Naive thymus-derived CD8-positive, alpha-beta T cell (primary cell): Measurements from ENCODE around the gene EXOSC1. TPM values are rescaled to one million over a fixed set of nuclear protein-coding genes. Genes with fewer than 3 reads are reported as not detected.

Experiments
- ATAC-seq, 2 donors: fragments of 150-1000 bp; cut with Tn5 transposase in 1 of 2; sonication (Bioruptor Pico), chemical (Tn5 transposase) in 1 of 2; 1 replicate in 1 of 2; 2 replicates in 1 of 2; pipeline ENCODE4 v1.10.0; 2021; ENCODE audit warnings: mild to moderate bottlenecking in 2 of 2, moderate library complexity in 2 of 2
- POLR2A ChIA-PET: fragments of 350-600 bp; sonication (Branson Sonifier 250); formaldehyde crosslinking; loops from one replicate; lab custom pipeline; 2021; ENCODE audit warnings: antibody characterized with exemption; lab: Charles Lee
- DNase-seq, 10 donors: peaks; one replicate each; pipeline versions ENCODE4 v3.0.0 to v3.0.0-alpha.2; 2020 to 2022
- H3K27ac Mint-ChIP-seq, 10 donors: one replicate each; pipeline ENCODE4 v1.8.0; 2020 to 2022; ENCODE audit warnings: mild to moderate bottlenecking in 10 of 10, mixed read lengths in 10 of 10, moderate library complexity in 4 of 10, inconsistent platforms in 1 of 10
- H3K27me3 Mint-ChIP-seq, 5 donors: one replicate each; pipeline ENCODE4 v1.8.0; 2021 to 2022; ENCODE audit warnings: mixed read lengths in 5 of 5
- H3K36me3 Mint-ChIP-seq, 3 donors: one replicate each; pipeline ENCODE4 v1.8.0; 2020 to 2022; ENCODE audit warnings: mixed read lengths in 3 of 3, mild to moderate bottlenecking in 2 of 3, inconsistent platforms in 1 of 3
- H3K4me1 Mint-ChIP-seq, 4 donors: one replicate each; pipeline ENCODE4 v1.8.0; 2021 to 2022; ENCODE audit warnings: mixed read lengths in 4 of 4
- H3K4me3 Mint-ChIP-seq, 10 donors: one replicate each; pipeline ENCODE4 v1.8.0; 2020 to 2022; ENCODE audit warnings: mild to moderate bottlenecking in 10 of 10, mixed read lengths in 10 of 10, moderate library complexity in 6 of 10, inconsistent platforms in 1 of 10
- H3K9me3 Mint-ChIP-seq, 9 donors: one replicate each; pipeline ENCODE4 v1.8.0; 2020 to 2022; ENCODE audit warnings: mixed read lengths in 9 of 9, mild to moderate bottlenecking in 3 of 9, inconsistent platforms in 1 of 9, moderate library complexity in 1 of 9
- polyA plus RNA-seq, 3 donors: library from polyadenylated mRNA; unstranded; fragments of 300-500 nt; fragmentation: Illumina TruSeq; gene quantifications; one replicate each; pipeline ENCODE4 v1.2.3, GENCODE V29; 2021
- total RNA-seq, 8 experiments: library from RNA in 2 of 8; stranded (reverse) in 2 of 8; gene quantifications; one replicate each; pipeline ENCODE4 v1.2.3 and lab custom pipeline; 2021 to 2026

The EXOSC1 gene
- total and polyA plus RNA-seq, 5 experiments from 2014 or later: 46.9 to 87.0 (median 67.4) TPM

- no peaks in the 10 kb centered on the region for H3K9me3 Mint-ChIP-seq
- peaks cover 0 to 76% (median 23%) of the 10 kb centered on the region in 3 donors for H3K36me3 Mint-ChIP-seq
- POLR2A ChIA-PET: interaction anchor here (1.3 kb wide), 1 partner anchor 11 kb away, joined by 5 read pairs; no protein-coding TSS in a partner anchor
- ATAC-seq: no peak
- H3K4me1 Mint-ChIP-seq: peaks cover 8 to 24% (median 18%) of the 10 kb centered on the region in 4 donors
- no peak for DNase-seq
- no peaks in the 10 kb centered on the region for H3K27me3 Mint-ChIP-seq
- no peak overlapping the region for H3K4me3 Mint-ChIP-seq
- peak overlapping the region in 8 of 10 donors; percentile 28 to 99 (median 78) for H3K27ac Mint-ChIP-seq
These were observed 10.4 kb upstream of the EXOSC1 start for GRCh38 chr10:97456034-97456685.

GRCh38 chr10:97454330-97455036 lies 8.7 kb upstream of the EXOSC1 start:
- Mint-ChIP-seq H3K4me1 (peaks cover 15 to 34% (median 26%) of the 10 kb centered on the region in 4 donors), H3K36me3 (peaks cover 0 to 59% (median 11%) of the 10 kb centered on the region in 3 donors), H3K27ac (peak overlapping the region; percentile 78 to 99 (median 89)), H3K27me3 (no peaks in the 10 kb centered on the region), H3K9me3 (no peaks in the 10 kb centered on the region), H3K4me3 (peak overlapping the region in 3 of 10 donors; percentile 23 to 72 (median 45))
- ATAC-seq (peak in 1 of 2 donors; percentile 65), DNase-seq (peak in 2 of 10 donors; percentile 3 to 43)
- POLR2A ChIA-PET: no interaction called here

GRCh38 chr10:97452352-97452751 lies 6.5 kb upstream of the EXOSC1 start:
- H3K27ac Mint-ChIP-seq: peak overlapping the region in 6 of 10 donors; percentile 51 to 99 (median 76)
- H3K36me3 Mint-ChIP-seq: peaks cover 0 to 38% (median 0%) of the 10 kb centered on the region in 3 donors
- ATAC-seq (no peak), DNase-seq (no peak)
- peaks cover 19 to 51% (median 41%) of the 10 kb centered on the region in 4 donors for H3K4me1 Mint-ChIP-seq
- H3K4me3 Mint-ChIP-seq: no peak overlapping the region
- H3K9me3 Mint-ChIP-seq: no peaks in the 10 kb centered on the region
- no peaks in the 10 kb centered on the region for H3K27me3 Mint-ChIP-seq
- POLR2A ChIA-PET: no interaction called here

- Mint-ChIP-seq H3K27ac (peak overlapping the region in 5 of 10 donors; percentile 5 to 99 (median 69)), H3K36me3 (peaks cover 0 to 31% (median 0%) of the 10 kb centered on the region in 3 donors), H3K4me3 (no peak overlapping the region), H3K9me3 (no peaks in the 10 kb centered on the region), H3K4me1 (peaks cover 19 to 58% (median 45%) of the 10 kb centered on the region in 4 donors), H3K27me3 (no peaks in the 10 kb centered on the region)
- no peak for ATAC-seq
- no peak for DNase-seq
- POLR2A ChIA-PET: no interaction called here
These were observed 5.8 kb upstream of the EXOSC1 start for GRCh38 chr10:97451605-97452004.

- no peaks in the 10 kb centered on the region for H3K27me3 Mint-ChIP-seq
- H3K4me3 Mint-ChIP-seq: no peak overlapping the region
- H3K4me1 Mint-ChIP-seq: peaks cover 21 to 65% (median 51%) of the 10 kb centered on the region in 4 donors
- ATAC-seq (no peak), DNase-seq (no peak)
- no peaks in the 10 kb centered on the region for H3K9me3 Mint-ChIP-seq
- H3K36me3 Mint-ChIP-seq: peaks cover 0 to 24% (median 2%) of the 10 kb centered on the region in 3 donors
- peak overlapping the region in 9 of 10 donors; percentile 1 to 99 (median 62) for H3K27ac Mint-ChIP-seq
- POLR2A ChIA-PET: no interaction called here
These were observed 5.0 kb upstream of the EXOSC1 start for GRCh38 chr10:97450828-97451227.

GRCh38 chr10:97445357-97445721 lies 467 bp downstream of the EXOSC1 start:
- Mint-ChIP-seq H3K27me3 (no peaks in the 10 kb centered on the region), H3K36me3 (peaks cover 0 to 28% (median 2%) of the 10 kb centered on the region in 3 donors), H3K4me1 (peaks cover 22 to 61% (median 49%) of the 10 kb centered on the region in 4 donors), H3K4me3 (peak overlapping the region; percentile 95 to 100 (median 99)), H3K27ac (peak overlapping the region; percentile 87 to 97 (median 96)), H3K9me3 (no peaks in the 10 kb centered on the region)
- POLR2A ChIA-PET: interaction anchor here (0.6 to 1.5 kb wide), 4 partner anchors 12 to 107 kb away, joined by 3 to 5 read pairs (median 4); no protein-coding TSS in a partner anchor
- DNase-seq: no peak
- no peak for ATAC-seq

GRCh38 chr10:97444212-97444611 lies 1.6 kb downstream of the EXOSC1 start:
- Mint-ChIP-seq H3K4me3 (peak overlapping the region; percentile 15 to 100 (median 99)), H3K27ac (peak overlapping the region in 5 of 10 donors; percentile 3 to 89 (median 80)), H3K36me3 (peaks cover 0 to 38% (median 2%) of the 10 kb centered on the region in 3 donors), H3K27me3 (no peaks in the 10 kb centered on the region), H3K4me1 (peaks cover 19 to 57% (median 46%) of the 10 kb centered on the region in 4 donors), H3K9me3 (no peaks in the 10 kb centered on the region)
- POLR2A ChIA-PET: interaction anchor here (1.4 to 1.5 kb wide), 3 partner anchors 11 to 55 kb away, joined by 3 to 5 read pairs (median 4); no protein-coding TSS in a partner anchor
- ATAC-seq (no peak), DNase-seq (no peak)

GRCh38 chr10:97442277-97442676 lies 3.5 kb downstream of the EXOSC1 start:
- no peak for DNase-seq
- POLR2A ChIA-PET: no interaction called here
- Mint-ChIP-seq H3K4me3 (no peak overlapping the region), H3K27ac (no peak overlapping the region), H3K9me3 (no peaks in the 10 kb centered on the region), H3K4me1 (peaks cover 15 to 39% (median 30%) of the 10 kb centered on the region in 4 donors), H3K36me3 (peaks cover 0 to 58% (median 2%) of the 10 kb centered on the region in 3 donors), H3K27me3 (no peaks in the 10 kb centered on the region)
- ATAC-seq: no peak

GRCh38 chr10:97435211-97435610 lies 10.6 kb downstream of the EXOSC1 start:
- no peaks in the 10 kb centered on the region for H3K9me3 Mint-ChIP-seq
- POLR2A ChIA-PET: no interaction called here
- peaks cover 0 to 88% (median 9%) of the 10 kb centered on the region in 3 donors for H3K36me3 Mint-ChIP-seq
- H3K27me3 Mint-ChIP-seq: no peaks in the 10 kb centered on the region
- peak overlapping the region in 3 of 10 donors; percentile 7 to 62 (median 46) for H3K27ac Mint-ChIP-seq
- DNase-seq (no peak), ATAC-seq (no peak)
- H3K4me3 Mint-ChIP-seq: no peak overlapping the region
- no peaks in the 10 kb centered on the region for H3K4me1 Mint-ChIP-seq

GRCh38 chr10:97434557-97434956 lies 11.2 kb downstream of the EXOSC1 start:
- ATAC-seq: no peak
- POLR2A ChIA-PET: no interaction called here
- no peak overlapping the region for H3K4me3 Mint-ChIP-seq
- H3K27me3 Mint-ChIP-seq: no peaks in the 10 kb centered on the region
- peaks cover 0 to 87% (median 9%) of the 10 kb centered on the region in 3 donors for H3K36me3 Mint-ChIP-seq
- H3K27ac Mint-ChIP-seq: peak overlapping the region in 4 of 10 donors; percentile 29 to 61 (median 43)
- peaks cover 0 to 2% (median 0%) of the 10 kb centered on the region in 4 donors for H3K4me1 Mint-ChIP-seq
- H3K9me3 Mint-ChIP-seq: no peaks in the 10 kb centered on the region
- DNase-seq: no peak

GRCh38 chr10:97434055-97434454 lies 11.8 kb downstream of the EXOSC1 start:
- Mint-ChIP-seq H3K4me3 (no peak overlapping the region), H3K4me1 (peaks cover 0 to 6% (median 2%) of the 10 kb centered on the region in 4 donors), H3K36me3 (peaks cover 0 to 87% (median 9%) of the 10 kb centered on the region in 3 donors), H3K27me3 (no peaks in the 10 kb centered on the region), H3K27ac (peak overlapping the region in 2 of 10 donors; percentile 29 to 61), H3K9me3 (no peaks in the 10 kb centered on the region)
- POLR2A ChIA-PET: interaction anchor here (1.1 kb wide), 1 partner anchor 11 kb away, joined by 3 read pairs; no protein-coding TSS in a partner anchor
- no peak for ATAC-seq
- no peak for DNase-seq

GRCh38 chr10:97428572-97428981 lies 17.2 kb downstream of the EXOSC1 start:
- peaks cover 3 to 42% (median 33%) of the 10 kb centered on the region in 4 donors for H3K4me1 Mint-ChIP-seq
- peak overlapping the region in 9 of 10 donors; percentile 52 to 90 (median 77) for H3K27ac Mint-ChIP-seq
- no peak for DNase-seq
- peak overlapping the region; percentile 6 to 74 (median 50) for H3K4me3 Mint-ChIP-seq
- H3K36me3 Mint-ChIP-seq: peaks cover 0 to 39% (median 6%) of the 10 kb centered on the region in 3 donors
- H3K27me3 Mint-ChIP-seq: peaks cover 0 to 2% (median 0%) of the 10 kb centered on the region in 5 donors
- no peak for ATAC-seq
- POLR2A ChIA-PET: no interaction called here
- no peaks in the 10 kb centered on the region for H3K9me3 Mint-ChIP-seq
